ENCODE measurements around the gene HIRIP3.

DNA sequence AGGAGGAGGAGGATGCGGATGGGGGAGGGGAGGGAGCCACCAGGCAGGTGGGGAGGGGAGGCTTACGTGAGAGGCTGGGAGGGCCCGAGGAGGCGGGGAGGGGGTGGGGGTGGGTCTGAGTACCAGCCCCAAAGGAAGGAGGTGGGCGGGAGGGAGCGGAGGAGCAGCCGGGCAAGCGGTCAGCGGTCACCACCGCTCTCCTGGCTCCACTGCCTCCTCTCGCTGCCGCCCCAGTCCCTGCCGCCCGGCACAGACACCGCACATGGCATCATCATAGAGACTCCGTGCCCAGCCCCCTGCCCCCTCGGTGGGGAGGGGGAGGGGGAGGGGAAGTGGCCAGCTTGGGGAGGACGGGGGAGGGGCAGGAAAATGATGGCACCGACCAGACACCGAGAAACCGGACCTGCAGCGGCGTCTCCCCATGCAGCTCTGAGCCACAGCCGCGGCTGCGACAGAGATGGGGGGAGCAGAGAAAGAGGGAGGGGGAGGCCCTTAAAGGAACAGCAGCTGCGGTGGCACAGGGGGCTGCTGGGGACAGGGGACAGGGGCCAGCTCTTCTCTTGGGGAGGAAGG is 35.5 kb upstream of the HIRIP3 start, which contains the start of gene TLCD3B:
- no peak for TF ChIP-seq POLR2AphosphoS5 (IDR thresholded peaks at IDR 0.05; ENCODE audit: low read depth, low read length)
- TF ChIP-seq RCOR1 (IDR thresholded peaks at IDR 0.05; ENCODE audit: low read length): no peak
- TF ChIP-seq, protein P1, sequence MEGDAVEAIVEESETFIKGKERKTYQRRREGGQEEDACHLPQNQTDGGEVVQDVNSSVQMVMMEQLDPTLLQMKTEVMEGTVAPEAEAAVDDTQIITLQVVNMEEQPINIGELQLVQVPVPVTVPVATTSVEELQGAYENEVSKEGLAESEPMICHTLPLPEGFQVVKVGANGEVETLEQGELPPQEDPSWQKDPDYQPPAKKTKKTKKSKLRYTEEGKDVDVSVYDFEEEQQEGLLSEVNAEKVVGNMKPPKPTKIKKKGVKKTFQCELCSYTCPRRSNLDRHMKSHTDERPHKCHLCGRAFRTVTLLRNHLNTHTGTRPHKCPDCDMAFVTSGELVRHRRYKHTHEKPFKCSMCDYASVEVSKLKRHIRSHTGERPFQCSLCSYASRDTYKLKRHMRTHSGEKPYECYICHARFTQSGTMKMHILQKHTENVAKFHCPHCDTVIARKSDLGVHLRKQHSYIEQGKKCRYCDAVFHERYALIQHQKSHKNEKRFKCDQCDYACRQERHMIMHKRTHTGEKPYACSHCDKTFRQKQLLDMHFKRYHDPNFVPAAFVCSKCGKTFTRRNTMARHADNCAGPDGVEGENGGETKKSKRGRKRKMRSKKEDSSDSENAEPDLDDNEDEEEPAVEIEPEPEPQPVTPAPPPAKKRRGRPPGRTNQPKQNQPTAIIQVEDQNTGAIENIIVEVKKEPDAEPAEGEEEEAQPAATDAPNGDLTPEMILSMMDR (IDR thresholded peaks at IDR 0.05): no peak
